Superior temporal gyrus (tissue), 1 donor: ENCODE measurements around the gene ID1.
"Not testable (repeated sequence)": the region's sequence is repeated elsewhere in the genome, so short reads cannot be mapped to it uniquely, and the experiment has no call there.

ENCODE experiments used
- DNase-seq: peaks from one replicate; pipeline ENCODE4 v3.0.0-alpha.2; 2016; ENCODE audit errors: extremely low spot score

ID1 gene

DNA sequence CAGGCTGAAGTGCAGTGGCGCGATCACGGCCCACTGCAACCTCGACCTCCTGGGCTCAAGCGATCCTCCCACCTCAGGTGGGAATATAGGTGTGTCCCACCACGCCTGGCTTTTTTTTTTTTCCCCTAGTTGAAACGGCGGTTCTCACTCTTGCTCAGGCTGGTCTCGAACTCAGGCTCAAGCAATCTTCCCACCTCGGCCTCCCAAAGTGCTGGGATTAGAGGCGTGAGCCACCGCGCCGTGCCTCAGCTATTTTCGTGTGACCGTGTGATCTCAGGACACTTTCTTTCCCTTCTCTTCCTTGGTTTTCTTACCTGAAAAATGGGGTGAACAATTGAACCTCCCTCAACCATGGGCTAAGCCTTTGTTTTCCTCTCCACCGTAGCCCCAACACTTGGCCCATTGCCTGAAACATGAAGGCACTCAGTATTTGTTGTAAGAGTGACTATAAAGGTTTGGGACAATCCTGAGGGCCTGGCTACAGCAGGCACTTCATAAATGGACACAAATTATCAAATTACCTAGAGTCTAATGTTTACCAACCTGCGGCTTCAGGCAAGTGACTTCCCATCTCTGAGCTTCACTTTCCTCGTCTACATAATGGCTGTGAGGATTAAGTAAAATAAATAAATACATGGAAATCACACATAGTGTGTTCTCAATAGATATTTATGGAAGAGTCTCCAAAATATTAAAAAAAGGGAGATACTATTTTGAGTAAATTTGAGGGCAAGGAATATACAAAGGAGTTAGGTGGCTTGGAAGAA lies 31.4 kb upstream of the ID1 start:
- no peak for DNase-seq

DNA sequence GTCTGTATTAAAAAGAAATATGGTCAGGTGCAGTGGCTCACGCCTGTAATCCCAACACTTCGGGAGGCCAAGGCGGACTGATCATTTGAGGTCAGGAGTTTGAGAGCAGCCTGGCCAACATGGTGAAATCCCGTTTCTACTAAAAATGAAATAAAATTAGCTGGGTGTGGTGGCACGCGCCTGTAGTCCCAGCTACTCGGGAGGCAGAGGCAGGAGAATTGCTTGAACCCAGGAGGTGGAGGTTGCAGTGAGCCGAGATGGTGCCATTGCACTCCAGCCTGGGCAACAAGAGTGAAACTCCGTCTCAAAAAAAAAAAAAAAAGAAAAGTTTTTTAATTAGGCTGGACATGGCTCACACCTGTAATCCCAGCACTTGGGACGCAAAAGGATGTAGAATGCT lies 30.1 kb upstream of the ID1 start:
- not testable (repeated sequence) for DNase-seq

DNA sequence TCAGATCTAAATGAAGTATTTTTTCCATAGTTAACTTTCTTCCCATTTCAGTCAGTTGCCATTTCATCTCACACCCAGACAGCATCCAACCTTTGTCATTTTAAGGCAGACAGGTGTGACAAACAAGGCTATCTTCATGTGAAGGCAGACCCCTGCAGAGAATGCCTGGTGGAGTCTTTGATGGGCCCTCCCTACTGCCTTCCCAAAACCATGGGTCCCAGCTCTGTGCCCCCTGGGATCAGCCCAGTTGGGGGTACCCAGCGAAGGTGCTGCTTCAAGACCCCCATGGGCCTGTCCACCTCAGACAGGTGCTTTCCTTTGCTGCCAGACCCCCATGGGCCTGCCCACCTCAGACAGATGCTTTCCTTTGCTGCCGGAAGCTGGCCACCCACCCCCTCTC lies 28.3 kb upstream of the ID1 start:
- DNase-seq = no peak

DNA sequence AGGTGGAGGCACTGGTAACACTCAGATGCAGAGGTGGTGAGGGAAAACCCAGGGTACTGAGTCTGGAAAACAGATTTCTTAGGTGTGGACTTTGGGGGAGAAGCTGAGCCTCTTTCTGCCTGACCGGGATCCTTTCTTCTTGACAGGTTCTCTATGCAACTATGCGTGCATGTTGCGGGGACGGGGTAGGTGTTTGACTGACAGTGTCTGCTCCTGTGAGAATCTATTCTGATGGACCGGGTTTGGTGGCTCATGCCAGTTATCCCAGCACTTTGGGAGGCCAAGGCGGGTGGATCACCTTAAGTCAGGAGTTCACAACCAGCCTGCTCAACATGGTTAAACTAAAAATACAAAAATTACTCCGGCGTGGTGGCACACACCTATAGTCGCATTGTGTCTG lies 27.9 kb upstream of the ID1 start:
- no peak for DNase-seq

DNA sequence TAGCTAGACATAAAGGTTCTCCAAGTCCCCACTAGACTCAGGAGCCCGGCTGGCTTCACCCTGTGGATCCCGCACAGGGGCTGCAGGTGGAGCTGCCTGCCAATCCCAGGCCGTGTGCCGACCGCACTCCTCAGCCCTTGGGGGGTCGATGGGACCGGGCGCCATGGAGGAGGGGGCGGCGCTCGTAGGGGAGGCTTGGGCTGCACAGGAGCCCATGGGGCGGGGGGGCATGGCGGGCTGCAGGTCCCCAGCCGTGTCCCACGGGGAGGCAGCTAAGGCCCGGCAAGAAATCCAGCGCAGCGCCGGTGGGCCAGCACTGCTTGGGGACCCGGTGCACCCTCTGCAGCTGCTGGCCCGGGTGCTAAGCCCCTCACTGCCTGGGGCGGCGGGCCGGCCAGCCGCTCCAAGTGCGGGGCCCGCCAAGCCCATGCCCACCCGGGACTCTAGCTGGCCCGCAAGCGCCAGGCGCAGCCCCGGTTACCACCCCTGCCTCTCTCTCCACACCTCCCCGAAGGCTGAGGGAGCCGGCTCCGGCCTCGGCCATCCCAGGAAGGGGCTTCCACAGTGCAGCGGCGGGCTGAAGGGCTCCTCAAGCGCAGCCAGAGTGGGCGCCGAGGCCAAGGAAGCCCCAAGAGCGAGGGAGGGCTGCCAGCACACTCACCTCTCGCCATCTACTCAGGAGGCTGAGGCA lies 26.5 kb upstream of the ID1 start:
- DNase-seq = no peak

DNA sequence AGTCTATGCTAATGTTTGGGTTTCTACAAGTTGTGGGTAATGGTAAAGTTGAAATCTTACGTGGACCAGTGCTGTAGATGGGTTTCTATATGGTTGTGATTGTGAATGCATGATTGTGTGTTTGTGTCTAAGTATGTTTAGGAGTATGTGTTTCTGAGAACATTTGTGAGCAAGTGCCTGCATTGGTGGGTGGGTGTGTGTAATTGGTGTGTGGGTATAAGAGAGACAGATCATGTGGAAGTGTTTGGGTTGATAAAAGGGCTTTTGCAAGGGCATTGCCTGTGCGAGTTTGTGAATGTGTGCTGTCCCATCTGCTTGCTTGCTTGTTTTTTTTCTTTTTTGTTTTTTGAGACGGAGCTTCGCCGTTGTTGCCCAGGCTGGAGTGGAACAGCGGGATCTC lies 25.8 kb upstream of the ID1 start:
- no peak for DNase-seq

DNA sequence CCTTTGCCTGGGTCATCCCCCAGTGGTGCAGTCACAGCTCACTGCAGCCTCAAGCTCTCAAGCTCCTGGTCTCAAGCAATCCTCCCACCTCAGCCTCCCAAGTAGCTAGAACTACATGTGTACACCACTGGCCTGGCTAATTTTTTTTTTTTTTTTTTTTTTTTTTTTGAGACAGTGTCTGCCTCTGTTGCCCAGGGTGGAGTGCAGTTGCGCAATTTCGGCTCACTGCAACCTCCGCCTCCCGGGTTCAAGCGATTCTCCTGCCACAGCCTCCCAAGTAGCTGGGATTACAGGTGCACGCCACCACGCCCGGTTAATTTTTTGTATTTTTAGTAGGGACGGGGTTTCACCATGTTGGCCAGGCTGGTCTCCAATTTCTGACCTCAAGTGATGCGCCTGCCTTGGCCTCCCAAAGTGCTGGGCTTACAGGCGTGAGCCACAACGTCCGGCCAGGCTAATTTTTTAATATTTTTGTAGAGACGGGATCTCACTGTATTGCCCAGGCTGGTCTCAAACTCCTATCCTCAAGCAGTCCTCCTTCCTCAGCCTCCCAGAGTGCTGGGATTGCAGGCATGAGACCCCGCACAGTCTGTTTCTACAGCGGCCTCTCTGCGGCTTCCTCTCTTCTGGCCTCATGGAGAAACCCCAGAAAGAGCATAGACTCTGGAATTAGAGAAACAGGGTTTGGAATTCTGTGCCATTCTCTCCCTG lies 25.0 kb upstream of the ID1 start:
- DNase-seq = not testable (repeated sequence)

DNA sequence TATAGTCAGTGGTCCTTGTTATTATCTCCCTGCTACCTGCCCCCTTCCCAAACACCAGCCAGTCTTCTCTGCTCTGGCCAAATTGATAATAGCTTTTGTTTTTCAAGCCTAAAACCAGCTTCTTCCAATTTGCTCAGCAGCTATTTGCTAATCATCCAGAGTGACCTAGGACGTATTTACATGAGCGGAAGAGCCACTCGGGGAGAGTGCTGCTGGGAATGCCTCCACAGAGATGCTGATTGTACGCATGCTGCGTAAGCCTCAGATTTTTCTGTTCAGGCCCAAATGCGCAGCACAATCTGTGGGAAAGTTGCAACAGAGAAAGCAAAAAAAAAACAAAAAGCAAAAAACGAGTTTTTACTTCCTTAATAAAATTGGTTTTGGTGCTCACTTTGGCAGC lies 24.4 kb upstream of the ID1 start:
- DNase-seq = no peak

DNA sequence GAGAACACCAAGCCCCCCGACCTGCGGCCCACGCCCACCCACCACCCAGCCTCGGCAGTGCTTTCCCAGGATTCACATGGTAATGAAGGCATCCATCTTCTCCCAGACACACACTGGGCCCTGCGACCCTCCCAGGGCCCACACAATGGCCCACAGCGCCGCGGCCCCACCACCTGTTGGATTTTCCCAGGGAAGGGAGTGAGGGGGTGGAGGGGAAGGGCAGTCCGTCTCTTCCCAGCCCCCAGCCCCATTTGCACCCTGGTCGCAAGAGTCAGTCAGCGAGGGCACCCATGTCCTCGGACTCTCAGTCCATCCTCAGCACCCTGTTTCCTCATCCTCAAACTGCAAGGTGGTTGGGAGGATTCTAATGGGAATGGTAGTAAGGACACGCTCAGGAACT lies 23.7 kb upstream of the ID1 start:
- no peak for DNase-seq

DNA sequence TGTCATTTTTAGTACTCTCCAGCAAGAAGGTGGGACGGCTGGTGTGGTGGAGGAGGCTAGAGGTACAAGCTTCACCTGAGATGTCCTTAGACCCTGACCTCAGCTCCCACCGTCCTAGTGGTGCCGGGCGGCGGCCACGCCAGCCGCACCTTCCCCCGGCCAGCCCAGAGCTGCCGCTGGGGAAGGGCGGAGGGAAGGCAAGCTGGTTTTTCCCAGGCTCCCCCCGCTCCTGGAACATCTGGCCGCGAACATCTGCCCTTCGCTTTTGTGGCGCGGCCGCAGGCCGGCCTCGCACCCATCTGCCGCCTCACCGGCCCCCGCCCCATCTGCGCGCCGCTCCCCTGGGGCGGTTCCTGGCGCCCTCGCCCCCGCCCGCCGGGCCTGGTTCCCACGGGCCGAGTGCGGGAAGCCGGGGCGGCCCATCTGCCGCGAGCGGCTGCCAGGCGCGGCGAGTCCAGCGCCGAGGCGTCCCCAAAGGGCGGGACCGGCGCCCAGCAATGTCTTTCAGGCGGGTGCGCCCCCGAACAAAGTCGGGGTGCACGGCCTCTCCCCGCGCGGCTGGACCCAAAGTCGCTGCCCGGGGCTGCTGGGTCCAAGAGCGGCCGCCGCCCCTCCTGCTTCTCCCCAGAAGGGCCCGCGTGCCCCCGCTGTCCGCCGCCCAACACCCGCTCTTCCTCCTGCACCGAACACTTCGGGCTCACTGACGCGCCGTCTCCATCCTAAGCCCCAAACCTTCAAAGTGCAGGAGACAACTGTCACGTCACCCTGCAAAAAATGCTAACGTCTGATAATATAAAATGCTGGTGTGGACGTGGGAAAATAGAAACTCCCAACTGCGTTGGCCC lies 17.3 kb upstream of the ID1 start:
- no peak for DNase-seq

DNA sequence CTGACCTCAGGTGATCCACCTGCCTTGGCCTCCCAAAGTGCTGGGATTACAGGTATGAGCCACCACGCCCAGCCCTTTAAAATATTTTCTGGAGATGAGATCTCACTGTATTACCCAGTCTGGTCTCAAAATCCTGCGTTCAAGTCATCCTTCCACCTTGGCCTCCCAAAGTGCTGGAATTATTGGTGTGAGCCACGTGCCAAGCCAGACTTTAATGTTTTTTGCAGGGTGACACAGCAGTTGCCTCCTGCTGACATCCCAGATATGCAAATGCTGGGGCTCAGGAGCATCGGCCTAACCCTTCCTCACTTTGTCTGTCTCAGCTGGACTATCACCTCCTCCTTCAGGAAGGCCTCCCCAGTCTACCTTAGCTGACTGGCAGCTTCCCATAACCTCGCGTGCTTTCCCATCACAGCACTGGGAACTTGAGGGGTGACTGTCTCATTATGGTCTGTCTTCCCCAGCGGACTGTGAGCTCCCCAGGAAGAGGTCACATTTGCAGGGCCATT lies 14.3 kb upstream of the ID1 start:
- DNase-seq = no peak

DNA sequence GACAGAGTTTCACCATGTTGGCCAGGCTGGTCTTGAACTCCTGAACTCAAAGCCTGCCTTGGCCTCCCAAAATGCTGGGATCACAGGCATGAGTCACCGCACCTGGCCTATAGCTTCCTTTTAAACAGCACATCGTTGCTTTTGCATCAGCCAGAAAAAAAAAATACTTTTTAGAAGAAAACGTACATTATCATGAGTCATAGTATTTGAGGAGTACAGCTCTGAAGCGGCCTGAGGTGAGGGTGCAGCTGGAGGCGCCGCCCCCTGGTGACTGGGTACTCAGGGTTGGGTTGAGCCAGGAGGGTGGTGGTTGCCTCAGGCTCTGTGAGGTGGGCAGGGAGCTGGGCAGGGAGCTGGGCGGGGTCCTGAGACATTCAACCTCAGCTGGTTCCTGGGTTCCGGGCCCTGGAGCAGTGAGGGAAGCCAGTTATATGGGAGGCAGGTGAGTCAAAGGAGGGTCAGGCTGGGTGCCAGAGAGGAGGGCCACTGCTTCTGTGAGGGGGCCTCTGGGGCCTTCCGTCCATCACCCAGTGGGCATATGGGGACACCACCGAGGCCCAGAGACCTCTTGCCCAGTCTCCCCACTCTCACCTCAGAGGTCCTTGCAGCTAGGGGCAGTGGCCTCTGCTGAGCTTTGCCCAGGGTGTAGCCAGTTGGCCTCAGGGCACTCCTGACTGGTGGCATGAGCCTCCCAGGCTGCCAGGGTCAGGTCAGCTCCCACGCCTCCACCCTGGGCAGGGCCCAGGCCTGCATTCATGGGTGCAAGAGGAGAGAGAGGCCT lies 11.7 kb upstream of the ID1 start:
- DNase-seq = no peak

DNA sequence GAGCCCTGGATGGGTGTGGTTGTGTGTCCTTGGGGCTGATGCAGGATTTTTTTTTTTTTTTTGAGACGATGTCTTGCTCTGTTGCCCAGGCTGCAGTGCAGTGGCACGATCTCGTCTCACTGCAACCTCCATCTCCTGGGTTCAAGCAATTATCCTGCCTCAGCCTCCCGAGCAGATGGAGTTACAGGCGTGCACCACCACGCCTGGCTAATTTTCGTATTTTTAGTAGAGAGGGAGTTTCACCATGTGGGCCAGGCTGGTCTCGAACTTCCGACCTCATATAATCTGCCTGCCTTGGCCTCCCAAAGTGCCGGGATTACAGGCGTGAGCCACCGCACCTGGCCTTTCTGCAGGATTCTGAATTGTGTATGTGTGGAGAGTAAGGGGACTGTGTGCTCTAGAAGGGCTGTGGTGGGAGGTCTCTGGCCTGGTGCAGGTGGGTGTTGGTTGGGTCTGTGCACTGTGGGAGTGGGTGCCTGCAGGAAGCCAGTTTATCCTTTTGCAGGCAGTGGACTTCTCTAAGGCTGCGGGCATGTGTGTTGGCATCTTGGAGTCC lies 11.0 kb upstream of the ID1 start:
- DNase-seq = no peak

DNA sequence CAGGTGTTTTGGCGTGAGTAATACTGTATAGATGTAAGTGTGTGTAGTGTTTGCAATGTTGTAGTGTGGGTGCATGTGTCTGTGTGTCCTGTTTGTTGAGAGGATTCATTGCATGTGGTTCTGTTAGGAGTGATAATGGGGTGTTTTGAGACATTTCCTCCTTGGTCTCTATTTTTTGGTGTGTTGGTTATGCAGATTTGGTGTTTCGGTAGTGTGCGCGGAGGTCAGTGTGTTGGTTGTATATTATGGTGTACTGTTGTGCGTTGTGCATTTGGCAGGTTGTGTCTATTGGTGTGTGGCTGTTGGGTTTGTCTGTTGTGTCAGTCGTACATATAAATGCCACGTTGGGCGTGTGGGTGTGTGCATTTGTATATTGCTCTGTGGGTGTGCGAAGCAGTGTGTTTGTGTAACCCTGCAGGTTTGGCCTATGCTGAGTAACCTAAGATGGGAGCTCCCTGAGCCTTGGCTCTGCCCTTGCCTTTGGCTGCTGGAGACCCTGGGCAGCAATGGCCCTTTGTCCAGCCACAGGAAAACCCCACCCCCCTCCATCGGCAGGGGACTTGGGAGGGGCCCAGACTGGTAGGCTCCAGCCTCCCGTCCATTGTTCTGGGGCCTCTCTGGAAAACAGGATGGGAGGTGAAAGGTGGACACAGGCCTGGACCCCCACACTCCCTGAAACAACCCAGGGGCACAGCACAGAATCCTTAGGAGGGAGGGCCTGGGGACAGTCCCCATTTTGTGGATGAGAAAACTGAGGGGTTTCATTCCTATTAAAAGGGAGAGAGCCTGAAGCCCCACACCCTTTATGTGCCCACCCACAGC lies 10.3 kb upstream of the ID1 start:
- no peak for DNase-seq

DNA sequence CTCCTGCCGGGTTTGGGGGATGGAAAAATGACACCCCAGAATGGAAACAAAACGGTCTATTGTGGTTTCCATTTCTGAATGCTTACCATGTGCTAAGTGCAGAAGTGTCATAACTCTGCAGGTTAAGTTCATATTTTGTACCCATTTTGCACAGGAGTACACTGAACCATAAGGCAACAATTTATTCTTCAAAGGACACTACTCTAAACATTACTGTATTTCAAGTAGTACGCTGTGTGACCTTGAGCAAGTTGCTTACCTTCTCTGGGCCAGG lies 9.8 kb upstream of the ID1 start:
- no peak for DNase-seq

DNA sequence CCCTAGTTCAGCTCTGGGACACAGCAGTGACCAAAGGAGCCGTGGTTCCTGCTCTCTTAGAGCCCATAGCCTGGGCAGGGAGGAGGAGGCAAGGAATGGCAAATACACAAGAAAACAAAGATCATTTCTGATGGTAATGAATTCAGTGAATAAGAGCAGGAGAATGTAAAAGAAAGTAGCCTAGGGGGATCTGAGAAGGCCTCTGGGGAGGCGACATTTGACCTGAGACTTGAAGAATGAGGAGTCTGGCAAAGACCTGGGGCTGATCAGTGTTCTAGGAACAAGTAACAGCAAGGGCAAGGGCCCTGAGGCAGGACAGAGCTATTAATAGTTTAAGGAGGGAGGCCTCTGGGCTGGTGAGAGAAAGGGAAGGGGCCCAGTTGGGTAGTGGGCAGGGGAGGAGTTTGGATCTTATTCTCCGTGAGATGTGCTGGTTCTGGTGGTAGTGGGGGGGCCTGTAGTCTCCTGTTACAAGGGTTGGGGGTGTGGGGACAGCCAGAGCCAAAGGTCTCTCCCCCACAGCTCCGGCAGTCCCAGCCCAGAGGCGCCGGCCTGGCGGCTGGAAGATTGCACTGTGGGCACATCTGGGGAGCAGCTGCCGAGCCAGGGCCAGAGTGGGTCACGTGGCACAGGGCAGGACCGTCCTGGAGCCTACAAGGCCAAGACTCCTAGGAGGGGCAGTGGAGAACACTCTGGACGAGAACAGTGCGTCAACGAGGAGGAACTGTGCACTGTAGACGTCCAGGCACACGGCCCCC lies 9.3 kb upstream of the ID1 start:
- no peak for DNase-seq

DNA sequence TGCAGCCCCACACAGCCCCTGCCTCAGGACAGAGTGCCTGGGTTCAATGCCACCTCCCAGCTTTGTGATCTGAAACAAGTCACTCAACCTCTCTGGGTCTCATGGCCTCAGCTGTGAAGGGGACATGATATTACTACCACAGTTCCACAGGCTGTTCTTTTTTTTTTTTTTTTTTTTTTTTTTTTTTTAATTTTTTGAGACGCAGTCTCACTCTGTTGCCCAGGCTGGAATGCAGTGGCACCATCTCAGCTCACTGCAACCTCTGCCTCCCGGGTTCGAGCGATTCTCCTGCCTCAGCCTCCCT lies 8.7 kb upstream of the ID1 start:
- not testable (repeated sequence) for DNase-seq

DNA sequence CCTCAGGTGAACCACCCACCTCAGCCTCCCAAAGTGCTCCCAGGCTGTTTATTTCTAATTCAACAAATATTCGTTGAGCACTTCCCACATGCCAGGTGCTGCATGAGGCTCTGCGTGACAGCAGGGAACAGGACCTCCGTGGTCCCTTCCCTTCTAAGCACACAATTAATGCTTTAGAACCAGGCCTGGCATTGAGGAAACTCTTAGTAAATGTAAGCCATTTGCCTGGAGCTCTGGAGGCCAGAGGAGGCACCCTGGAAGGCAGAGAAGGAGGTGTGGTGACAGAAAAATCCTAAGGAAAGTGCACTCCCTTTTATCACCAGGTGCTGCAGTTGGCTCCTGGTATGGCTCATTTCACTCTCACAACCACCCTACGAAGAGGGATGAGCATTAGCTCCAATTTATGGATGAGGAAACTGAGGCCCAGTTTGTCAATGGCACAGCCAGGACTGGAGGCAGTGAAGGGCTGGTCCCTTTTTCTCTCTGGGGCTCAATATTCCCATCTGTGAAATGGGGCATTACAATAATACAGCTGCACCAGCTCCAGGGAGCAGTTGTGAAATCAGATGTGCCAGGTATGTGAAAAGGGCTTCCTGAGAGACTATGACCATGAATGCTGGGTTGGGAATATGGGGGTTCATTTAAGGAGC lies 8.1 kb upstream of the ID1 start:
- no peak for DNase-seq

DNA sequence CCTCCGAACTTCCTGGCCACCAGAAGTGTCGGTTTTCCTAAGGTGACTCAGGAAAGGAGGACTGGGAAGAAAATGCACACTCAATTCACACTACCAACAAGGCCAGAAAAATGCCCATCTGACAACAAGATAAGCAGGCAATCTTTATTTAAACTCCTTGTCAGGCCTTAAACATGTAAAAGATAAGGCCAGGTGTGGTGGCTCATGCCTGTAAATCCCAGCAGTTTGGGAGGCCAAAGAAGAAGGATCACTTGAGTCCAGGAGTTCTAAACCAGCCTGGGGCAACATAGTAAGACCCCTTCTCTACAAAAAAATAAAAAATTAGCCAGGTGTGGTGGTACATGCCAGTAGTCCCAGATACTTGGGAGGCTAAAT lies 7.6 kb upstream of the ID1 start:
- no peak for DNase-seq
